ENCODE results near the gene TEKT1. TPM values are rescaled to one million over a fixed set of nuclear protein-coding genes. Genes with fewer than 3 reads are reported as not detected.

Gene TEKT1
- total RNA-seq, 1 donor from 2014 or later, result 1.6 TPM

GRCh38 chr17:6793748-6794493 lies 37.6 kb downstream of the TEKT1 start:
- Mint-ChIP-seq H3K27ac (no peak overlapping the region), H3K4me3 (no peak overlapping the region), H3K4me1 (ENCODE audit: unreplicated experiment) (no peaks in the 10 kb centered on the region), H3K9me3 (no peaks in the 10 kb centered on the region), H3K27me3 (peaks cover 50% of the 10 kb centered on the region), H3K36me3 (no peaks in the 10 kb centered on the region)
- DNase-seq (ENCODE audit: extremely low spot score, unreplicated experiment), result no peak
- TF ChIP-seq CTCF (conservative IDR thresholded peaks at IDR 0.05), result no peak

- no peak overlapping the region for H3K4me3 Mint-ChIP-seq
- no peak for TF ChIP-seq CTCF (conservative IDR thresholded peaks at IDR 0.05)
- H3K27me3 Mint-ChIP-seq, result peaks cover 73% of the 10 kb centered on the region
- no peaks in the 10 kb centered on the region for H3K36me3 Mint-ChIP-seq
- H3K27ac Mint-ChIP-seq, result no peak overlapping the region
- no peaks in the 10 kb centered on the region for H3K9me3 Mint-ChIP-seq
- no peak for DNase-seq (ENCODE audit: extremely low spot score, unreplicated experiment)
- no peaks in the 10 kb centered on the region for H3K4me1 Mint-ChIP-seq (ENCODE audit: unreplicated experiment)
Measured at GRCh38 chr17:6789146-6789545, 42.4 kb downstream of the TEKT1 start.

GRCh38 chr17:6787081-6787693 lies 44.3 kb downstream of the TEKT1 start:
- no peak for DNase-seq (ENCODE audit: extremely low spot score, unreplicated experiment)
- no peaks in the 10 kb centered on the region for H3K4me1 Mint-ChIP-seq (ENCODE audit: unreplicated experiment)
- no peaks in the 10 kb centered on the region for H3K9me3 Mint-ChIP-seq
- peaks cover 81% of the 10 kb centered on the region for H3K27me3 Mint-ChIP-seq
- TF ChIP-seq CTCF (conservative IDR thresholded peaks at IDR 0.05), result no peak
- H3K4me3 Mint-ChIP-seq, result no peak overlapping the region
- no peak overlapping the region for H3K27ac Mint-ChIP-seq
- H3K36me3 Mint-ChIP-seq, result no peaks in the 10 kb centered on the region

- no peaks in the 10 kb centered on the region for H3K9me3 Mint-ChIP-seq
- no peak overlapping the region for H3K27ac Mint-ChIP-seq
- H3K36me3 Mint-ChIP-seq, result no peaks in the 10 kb centered on the region
- H3K27me3 Mint-ChIP-seq, result peaks cover 85% of the 10 kb centered on the region
- no peak overlapping the region for H3K4me3 Mint-ChIP-seq
- no peak for TF ChIP-seq CTCF (conservative IDR thresholded peaks at IDR 0.05)
- H3K4me1 Mint-ChIP-seq (ENCODE audit: unreplicated experiment), result no peaks in the 10 kb centered on the region
- no peak for DNase-seq (ENCODE audit: extremely low spot score, unreplicated experiment)
Measured at GRCh38 chr17:6786618-6787017, 44.9 kb downstream of the TEKT1 start.

GRCh38 chr17:6782244-6782643 lies 49.3 kb downstream of the TEKT1 start:
- Mint-ChIP-seq H3K36me3 (no peaks in the 10 kb centered on the region), H3K9me3 (no peaks in the 10 kb centered on the region), H3K27ac (no peak overlapping the region), H3K4me1 (ENCODE audit: unreplicated experiment) (no peaks in the 10 kb centered on the region), H3K4me3 (no peak overlapping the region), H3K27me3 (peaks cover 85% of the 10 kb centered on the region)
- no peak for TF ChIP-seq CTCF (conservative IDR thresholded peaks at IDR 0.05)
- DNase-seq (ENCODE audit: extremely low spot score, unreplicated experiment), result no peak
